ENCODE results near the gene TTC9B.

- TF ChIP-seq CTCF (IDR thresholded peaks at IDR 0.05 in 4 of 5, conservative IDR thresholded peaks at IDR 0.05 in 1 of 5): no peak
- no peak for TF ChIP-seq POLR2A (IDR thresholded peaks at IDR 0.05)
These were observed 20.6 kb upstream of the TTC9B start for GRCh38 chr19:40238775-40239174.

Data from gastrocnemius medialis (tissue), 4 donors.